Amygdala (tissue), 56 donors: Measurements from ENCODE around the gene UBE2R2.
"Not testable (repeated sequence)": the region's sequence is repeated elsewhere in the genome, so short reads cannot be mapped to it uniquely, and the experiment has no call there.

ENCODE experiments used
- DNase-seq, 56 donors: peaks; one replicate each; lab custom pipeline; 2025; lab: John Stamatoyannopoulos, UW

The UBE2R2 gene, protein sequence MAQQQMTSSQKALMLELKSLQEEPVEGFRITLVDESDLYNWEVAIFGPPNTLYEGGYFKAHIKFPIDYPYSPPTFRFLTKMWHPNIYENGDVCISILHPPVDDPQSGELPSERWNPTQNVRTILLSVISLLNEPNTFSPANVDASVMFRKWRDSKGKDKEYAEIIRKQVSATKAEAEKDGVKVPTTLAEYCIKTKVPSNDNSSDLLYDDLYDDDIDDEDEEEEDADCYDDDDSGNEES

DNA sequence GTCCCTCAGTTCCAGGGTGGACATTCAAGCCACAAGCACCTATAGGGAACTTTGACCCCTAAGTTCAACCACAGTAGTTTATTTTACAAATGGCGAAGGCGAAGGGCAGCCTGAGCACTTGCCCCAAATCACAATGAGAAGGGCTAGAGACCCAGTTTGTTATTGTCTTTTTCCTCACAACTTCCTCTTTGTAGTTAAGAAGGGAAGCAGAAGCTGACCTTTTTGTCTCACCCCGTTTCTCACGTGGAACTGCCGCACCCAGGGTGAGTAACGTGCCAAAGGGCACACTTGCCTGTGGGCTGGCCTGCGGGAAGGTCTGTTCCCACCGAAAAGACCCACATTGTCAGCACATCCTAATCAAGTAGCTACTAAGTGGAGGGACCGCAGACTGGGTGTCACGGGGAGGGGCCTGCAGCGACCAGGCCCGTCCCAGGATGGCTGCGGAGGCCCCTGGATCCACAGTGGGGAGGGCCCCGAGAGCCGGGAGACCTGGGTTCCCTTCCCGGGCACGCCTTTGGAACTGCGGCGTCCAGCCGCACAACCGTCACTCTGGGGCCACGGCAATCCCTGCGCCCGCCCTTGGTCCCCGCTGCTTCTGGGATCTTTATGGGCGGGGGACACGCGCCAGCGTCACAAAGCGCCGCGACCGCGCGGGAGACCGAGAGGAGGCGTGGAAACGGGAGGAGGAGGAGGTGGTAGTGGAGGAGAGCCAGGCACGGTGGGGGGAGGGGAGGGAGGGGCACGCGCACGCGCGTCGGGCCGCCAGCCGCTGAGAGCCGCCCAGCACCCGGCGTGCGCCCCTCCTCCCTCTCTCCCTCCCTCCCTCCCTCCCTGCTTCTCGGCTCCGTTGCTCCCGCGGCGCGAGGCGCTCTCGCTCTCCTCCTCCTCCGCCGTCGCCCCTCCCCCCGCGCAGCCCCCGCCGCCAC lies at the start of gene UBE2R2:
UBE2R2 (plus strand) TSS at position 834 of the 926 bp plus-strand sequence. CDS start 598 bp downstream, outside the sequence.
- DNase-seq = peak; percentile 68 to 98 (median 91)

DNA sequence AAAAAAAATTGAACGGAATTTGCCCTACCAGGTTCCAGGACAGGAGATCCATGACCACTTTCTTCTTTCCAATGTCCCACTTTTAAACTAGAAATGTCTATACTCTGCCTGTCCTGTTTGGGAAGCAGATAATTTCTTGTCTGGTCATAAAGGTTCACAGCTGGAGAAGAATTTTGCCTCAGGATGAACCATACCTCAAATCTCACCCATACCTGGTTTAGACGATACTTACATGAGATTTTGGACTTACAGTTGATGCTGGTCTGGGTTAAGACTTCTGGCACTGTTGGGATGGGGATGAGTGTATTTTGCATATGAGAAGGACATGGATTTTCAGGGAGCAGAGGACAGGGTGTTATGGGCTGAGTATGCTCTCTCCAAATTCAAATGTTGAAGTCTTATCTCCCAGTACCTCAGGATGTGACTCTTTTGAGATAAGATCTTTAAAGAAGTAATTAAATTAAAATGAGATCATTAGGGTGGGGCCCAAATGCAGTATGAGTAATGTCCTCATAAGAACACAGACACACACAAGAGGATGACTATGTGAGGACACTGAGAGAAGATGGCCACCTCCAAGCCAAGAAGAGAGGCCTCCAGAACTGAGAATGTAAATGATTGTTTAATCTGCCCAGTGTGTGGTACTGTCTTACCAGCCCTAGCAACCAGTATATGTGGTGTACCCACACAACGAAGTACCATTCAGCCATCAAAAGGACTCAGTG lies 46.6 kb upstream of the UBE2R2 start:
- DNase-seq = not testable (repeated sequence)

DNA sequence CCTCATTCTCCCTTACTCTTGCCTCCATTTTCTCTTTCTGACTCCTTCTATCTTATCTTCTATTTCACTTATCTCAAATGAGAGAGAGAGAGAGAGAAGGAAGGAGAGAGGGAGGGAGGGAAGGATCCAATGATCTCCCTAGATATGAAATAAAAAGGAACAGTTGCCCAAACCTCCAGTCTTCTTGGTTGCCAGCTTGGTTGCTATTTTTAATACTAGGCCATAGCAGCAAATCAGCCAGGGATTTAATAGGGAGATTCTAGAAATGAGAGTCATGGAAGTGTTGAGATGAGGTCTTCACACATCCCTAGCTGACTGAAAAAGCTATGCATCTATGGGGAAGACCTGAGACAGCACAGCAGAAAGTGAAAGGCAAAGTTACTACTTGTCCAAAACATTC lies 43.8 kb upstream of the UBE2R2 start:
- not testable (repeated sequence) for DNase-seq

DNA sequence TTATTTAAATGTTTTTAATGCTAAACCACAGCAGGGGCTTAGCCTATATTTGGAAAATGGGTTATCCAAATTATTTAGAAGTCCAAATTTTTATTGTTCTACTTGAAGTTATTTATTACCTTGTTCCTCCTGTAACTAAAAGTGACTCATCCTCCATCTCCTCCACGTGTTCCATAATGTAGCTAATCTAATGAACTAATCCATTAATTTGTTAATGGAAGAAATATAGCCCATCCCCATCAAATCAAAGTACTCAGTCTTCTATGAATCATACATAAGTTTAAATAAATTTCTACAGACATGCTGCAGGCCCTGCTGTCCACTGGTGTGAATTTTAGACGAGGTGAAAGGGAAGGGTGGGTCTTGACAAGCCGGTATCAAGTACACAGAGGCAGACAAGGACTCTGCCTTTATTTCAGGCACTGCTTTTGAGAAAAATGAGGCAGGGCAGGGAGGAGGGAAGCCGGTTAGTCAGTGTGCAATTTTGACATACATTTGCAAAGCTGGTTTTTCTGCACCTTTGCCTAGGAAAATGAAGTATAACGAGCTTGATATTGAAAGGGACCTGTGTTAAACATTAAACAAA lies 42.8 kb upstream of the UBE2R2 start:
- not testable (repeated sequence) for DNase-seq

DNA sequence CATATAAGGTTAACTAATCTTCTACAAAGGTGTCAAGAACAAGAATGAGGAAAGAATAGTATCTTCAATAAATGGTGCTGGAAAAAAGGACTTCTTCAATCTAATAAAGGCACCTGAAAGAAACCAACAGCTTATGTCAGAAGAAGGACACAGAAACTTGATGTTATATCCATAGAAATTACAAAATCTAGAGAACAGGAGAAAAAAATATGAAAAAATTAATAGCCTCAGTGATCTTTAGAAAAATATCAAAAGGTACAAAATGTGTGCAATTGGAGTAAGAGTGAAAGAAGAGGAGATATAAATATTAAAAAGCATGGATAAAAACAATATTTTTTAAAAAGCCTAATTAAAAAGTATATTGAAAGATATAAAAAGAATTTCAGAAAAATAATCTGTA lies 40.4 kb upstream of the UBE2R2 start:
- no peak for DNase-seq

DNA sequence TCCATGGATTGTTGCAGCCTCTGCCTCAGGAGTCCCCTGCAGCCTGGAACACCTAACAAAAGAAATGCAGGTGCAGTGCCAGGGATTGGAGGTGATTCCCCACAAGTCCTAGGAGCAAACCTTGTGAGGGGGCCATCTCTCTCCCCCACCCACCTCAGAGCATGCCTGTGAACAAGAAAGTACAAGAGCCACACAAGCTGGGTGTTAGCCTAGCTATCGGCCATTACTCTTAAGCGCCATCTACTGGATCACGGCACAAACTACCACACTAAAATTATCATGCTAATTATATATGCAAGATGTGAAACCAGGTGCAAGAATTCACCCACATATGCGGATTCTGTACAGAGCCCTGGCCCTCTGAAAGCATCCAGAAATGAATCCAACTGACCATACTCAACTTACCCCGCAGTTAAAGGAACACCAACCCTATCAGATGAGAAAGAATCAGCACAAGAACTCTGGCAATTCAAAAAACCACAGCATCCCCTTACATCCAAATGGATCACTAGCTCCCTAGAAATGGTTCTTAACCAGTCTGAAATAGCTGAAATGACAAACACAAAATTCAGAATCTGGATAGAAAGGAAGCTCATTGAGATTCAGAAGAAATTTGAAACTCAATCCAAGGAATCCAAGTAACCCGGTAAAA lies 38.1 kb upstream of the UBE2R2 start:
- DNase-seq = peak in 22 of 56 donors; percentile 2 to 49 (median 6)

DNA sequence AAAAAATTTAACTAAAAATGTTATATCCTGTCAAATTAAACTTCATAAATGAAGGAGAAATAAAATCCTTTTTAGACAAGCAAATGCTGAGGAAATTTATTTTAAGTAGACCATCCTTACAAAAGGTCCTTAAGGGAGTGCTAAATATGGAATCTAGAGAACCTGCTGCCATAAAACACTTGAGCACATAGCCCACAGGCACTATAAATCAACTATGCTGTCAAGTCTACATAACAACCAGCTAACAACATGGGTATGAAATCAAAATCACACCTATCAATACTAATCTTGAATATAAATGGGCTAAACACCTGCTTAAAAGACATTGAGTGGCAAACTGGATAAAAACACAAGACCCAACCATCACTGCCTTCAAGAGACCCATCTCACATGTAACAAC lies 36.7 kb upstream of the UBE2R2 start:
- no peak for DNase-seq

DNA sequence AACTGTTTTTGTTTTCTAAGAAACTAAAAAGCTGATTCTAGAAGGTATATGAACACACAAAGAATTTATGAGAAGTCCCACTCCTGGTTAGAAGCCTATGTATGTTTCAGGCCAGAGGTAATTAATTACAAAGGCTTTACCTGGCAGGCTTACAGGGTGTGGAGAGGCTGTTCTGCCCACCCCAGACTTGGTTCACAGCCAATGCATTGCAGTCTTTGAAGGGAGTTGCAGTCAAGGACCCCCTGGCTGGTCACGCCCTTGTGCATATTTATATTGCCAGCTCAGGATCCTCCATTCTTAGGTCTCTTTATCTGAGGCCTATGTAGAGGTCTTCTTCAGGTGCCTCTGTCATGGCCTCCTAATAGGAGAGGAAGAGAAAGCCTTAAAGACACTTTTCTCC lies 35.2 kb upstream of the UBE2R2 start:
- DNase-seq = no peak

DNA sequence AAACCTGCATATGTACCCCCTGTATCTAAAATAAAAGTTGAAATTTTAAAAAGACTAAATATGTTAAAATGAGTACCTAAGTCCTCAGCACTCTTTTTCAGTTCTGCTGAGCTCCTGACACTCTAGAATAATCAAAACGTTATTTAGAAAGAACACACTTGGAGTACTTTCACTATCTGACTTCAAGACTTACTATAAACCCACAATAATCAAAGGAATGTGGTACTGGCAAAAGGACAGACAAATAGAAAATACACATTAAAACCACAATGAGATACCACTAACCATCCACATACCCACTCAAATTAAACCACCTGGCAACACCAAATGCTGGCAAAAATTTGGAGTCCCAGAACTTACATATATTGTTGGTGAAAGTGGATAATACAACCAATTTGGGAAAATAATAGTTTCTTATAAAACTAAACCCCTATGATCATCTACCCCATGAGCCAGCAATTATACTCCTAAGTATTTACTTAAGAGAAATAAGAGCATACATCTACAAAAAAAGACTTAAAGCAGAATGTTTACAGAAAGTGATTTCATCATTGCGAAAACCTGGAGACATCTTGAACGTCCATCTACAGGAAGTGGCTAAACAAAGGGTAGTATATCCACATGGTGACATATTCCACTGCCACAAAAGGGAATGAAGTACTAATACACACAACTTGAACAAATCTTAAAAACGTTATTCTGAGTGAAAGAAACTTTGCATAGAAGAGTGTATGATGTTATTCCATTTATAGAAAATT lies 34.4 kb upstream of the UBE2R2 start:
- DNase-seq = no peak

DNA sequence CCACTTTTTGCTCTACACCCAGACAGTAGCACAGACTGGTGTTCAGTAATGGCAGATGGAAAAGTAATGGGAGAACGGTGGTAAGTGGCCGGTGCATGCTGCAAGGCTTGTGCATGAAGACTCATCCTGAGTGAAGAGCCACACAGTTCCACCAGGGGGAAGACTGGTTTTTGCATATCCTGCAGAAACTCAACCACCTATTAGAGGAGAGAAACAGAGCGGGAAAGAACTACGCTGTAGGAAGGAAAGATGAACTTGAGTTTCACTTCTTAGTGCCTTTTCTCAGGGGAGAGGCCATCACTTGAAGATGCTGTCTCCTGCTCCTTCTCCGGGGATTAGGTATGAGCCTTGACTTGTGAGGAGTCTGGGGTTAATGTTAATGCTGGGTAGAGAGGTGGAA lies 31.0 kb upstream of the UBE2R2 start:
- no peak for DNase-seq

DNA sequence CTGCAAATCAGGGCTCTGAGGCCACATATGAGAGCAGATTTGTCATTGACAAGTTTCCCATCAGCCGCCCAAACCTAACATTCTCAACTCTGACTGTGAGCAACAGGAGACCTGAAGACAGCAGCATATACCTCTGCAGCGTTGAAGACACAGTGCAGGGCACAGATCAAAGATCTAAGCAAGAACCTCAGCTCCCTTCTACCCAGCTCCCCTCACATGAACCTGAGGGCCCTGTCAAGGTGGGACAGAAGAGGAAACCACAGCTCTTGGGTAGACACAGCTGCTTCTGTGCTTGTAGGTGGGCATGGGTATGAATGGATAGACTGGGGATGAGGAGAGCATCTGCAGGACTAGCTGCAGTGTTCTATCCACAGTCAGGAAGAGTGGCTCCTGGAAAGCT lies 30.3 kb upstream of the UBE2R2 start:
- DNase-seq = no peak

DNA sequence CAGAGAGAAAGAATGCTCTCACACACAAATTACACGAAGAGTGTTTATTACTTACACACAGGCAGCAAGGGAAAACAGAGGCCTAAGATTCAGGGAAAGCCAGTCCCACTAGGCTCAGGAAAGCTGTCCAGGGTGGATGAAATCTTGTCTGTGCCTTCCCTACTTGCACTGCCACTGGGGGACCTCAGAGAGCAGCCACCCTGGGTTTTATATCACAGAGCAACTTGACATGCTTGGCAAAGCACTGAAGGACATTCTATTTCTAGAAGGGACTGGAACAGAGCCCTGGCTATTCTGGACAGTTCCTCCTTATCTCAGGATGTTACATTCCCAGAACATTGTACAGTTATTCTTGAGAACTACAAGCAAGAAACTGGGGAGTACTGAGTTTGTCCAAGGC lies 29.1 kb upstream of the UBE2R2 start:
- no peak for DNase-seq

DNA sequence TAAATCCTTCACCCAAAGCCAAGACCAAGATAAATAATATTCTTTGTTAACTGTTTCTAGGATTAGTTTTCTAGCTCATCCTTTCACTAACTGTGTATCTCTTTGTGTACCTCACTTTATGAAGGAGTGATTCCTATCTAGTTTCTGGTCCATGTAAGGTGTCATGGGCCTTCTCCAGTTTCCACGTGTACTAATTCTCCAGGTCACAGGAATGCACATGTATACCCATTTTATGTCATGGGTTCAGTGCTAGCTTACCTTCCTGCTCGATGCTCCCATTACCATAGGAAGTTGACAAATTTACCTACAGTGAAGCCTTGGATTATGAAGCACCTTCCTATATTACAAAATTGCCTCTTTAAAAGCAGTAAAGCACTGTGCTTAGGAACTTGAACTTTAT lies 27.5 kb upstream of the UBE2R2 start:
- not testable (repeated sequence) for DNase-seq

DNA sequence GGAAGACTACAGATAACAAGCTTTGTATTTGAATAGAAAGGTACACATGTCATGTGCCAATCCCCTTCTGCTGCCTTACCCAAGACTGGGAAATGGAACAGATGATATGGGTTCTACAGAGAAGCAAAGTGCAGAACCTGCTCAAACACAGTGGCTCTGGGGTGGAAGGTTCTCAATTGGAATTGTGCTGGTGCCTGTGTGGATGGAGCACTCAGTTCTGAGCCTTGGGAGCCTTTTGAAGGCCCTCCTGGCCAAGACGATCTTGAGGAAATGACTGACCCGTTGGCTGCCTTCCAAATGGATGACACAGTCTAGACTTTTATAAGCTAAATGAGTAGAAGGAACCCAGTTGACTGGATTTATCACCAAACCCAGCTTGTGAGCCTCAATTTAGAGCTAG lies 25.8 kb upstream of the UBE2R2 start:
- no peak for DNase-seq

DNA sequence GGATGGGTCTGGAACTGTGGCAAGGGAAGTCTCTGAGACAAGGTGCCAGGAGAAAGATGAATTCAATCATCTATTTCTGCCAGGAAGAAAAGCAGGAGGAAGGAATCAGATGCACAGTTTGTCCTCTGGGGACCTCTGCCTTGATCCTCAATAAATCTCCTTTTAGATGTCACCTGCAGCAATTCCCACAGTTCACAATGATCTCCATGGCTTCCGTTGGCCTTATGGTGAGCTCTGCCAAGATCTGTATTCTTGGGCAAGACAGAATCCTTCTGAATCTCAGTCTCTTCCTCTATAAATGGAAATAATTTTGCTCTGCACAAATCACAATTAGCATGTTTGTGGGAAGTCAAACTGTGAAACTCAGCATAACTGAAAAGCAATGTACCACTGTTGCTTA lies 23.5 kb upstream of the UBE2R2 start:
- not testable (repeated sequence) for DNase-seq

DNA sequence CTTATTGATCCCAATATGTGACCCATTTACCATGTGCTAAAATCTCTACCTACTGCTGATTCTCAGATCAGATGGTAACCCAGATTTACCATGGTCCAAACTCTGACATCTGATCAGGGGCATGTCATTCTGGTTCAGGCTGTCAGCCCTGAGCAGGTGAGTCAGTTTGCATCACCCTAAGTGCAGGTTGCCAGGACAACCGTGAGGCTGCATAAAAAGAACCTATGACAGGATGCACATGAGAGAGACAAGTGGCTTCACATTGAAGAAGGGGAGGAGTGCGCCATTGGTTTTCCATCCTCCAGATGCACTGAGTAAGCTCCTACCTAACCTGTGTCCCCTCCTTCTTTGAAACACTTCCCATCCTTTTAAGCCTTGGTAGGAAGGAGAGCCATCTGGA lies 22.4 kb upstream of the UBE2R2 start:
- no peak for DNase-seq

DNA sequence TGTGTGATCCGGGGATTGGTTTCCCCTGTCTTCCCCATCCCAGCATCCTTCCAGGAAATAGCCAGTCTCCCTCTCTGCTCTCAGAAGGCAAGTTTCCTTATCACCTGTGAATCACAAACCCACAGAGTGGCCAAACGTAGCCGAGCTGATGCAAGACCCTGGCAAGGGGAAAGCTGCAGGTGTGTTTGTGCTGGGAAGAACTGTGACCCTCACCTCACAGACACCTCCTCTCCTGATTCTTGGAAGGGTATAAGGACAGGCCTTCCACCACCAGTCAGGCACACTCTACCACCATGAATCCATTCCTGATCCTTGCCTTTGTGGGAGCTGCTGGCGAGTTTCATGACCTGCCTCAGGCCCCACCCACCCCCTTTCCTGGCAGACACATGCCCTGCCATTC lies 21.7 kb upstream of the UBE2R2 start, which contains the start of gene PRSS3:
PRSS3 (plus strand) TSS at position 281 of the 400 bp plus-strand sequence; CDS start at position 294, 13 bp downstream.
- no peak for DNase-seq

DNA sequence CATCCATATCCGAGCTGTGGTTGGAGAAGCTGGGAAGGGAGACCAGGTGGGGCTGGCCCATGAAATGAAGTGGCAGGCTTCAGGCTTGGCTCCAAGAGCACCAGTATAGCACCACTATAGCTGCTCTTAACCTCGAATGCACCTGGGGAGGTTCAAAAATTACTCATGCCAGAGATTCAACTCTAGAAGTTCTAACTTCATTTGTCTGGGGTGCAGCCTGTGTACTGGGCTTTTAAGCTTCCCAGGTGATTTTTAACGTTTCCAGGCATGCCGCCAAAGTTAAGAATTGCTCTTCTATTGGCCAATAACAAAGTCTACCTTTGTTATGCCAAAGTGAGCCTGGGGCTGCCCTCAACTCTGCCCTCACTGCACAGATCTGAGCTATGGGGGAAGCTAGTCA lies 21.1 kb upstream of the UBE2R2 start:
- no peak for DNase-seq

DNA sequence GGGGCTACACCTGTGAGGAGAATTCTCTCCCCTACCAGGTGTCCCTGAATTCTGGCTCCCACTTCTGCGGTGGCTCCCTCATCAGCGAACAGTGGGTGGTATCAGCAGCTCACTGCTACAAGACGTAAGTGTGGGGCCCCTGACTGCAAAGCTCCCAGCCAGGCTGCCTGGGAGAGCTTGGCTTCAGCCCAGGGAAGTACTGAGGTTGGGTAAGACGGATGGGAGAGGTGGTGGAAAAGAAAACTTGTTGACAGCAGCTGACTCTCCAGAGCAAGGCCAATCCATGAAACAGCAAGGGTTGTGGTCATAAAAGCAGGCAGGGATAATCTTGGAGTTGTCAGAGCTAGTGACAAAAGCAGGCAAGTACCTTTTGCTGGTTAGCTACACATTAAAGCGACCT lies 20.3 kb upstream of the UBE2R2 start:
- DNase-seq = not testable (repeated sequence)
